H1 (cell line): ENCODE measurements around the gene NR3C2. TPM values are rescaled to one million over a fixed set of nuclear protein-coding genes. Genes with fewer than 3 reads are reported as not detected.

Source experiments
- BACH1 ChIP-seq: IDR thresholded peaks from 2 replicates; pipeline ENCODE4 v1.6.1; 2012; ENCODE audit warnings: low read length, improper control_type of control experiment
- KDM1A ChIP-seq: fragments of 200-600, 300-600 bp; sonication (generic); IDR thresholded peaks from 2 replicates; pipeline ENCODE4 v1.7.1; 2016; ENCODE audit warnings: mild to moderate bottlenecking, low read length, borderline replicate concordance
- polyA plus RNA-seq, 7 experiments: library from polyadenylated mRNA; depleted of rRNA in 3 of 7; stranded (reverse) in 5 of 7; unstranded in 2 of 7; fragments of >200 nt in 5 of 7; fragments of 200-250 nt in 2 of 7; gene quantifications; 1 replicate in 5 of 7; 2 replicates in 1 of 7; 4 replicates in 1 of 7; pipeline versions ENCODE4 v1.2.1 to v1.2.3, GENCODE V29; 2011 to 2013; ENCODE audit warnings: missing spikeins in 2 of 7, mixed read lengths in 2 of 7
- total RNA-seq: library from RNA; stranded (reverse); fragmentation: NEBNext Ultra II Directional; extraction: Animal tissue kit (Norgen Biotek cat#: 25700); gene quantifications from 2 replicates; pipeline ENCODE4 v1.2.1, GENCODE V29; 2021
- TF ChIP-seq, protein P1 (sequence below): IDR thresholded peaks from 2 replicates; pipeline ENCODE4 v1.6.1; 2011; ENCODE audit warnings: low read depth, mild to moderate bottlenecking, low read length; ENCODE audit not compliant: insufficient read depth
- TF ChIP-seq, protein P2 (sequence below): IDR thresholded peaks from 2 replicates; pipeline ENCODE4 v1.6.1; 2011; ENCODE audit warnings: low read length, improper control_type of control experiment

The NR3C2 gene
- total and polyA plus RNA-seq, 2 of the 8 experiments (the other 6 are each of a cell fraction or from before 2014, with no cell fraction given), result 0.80 to 3.9 TPM

DNA sequence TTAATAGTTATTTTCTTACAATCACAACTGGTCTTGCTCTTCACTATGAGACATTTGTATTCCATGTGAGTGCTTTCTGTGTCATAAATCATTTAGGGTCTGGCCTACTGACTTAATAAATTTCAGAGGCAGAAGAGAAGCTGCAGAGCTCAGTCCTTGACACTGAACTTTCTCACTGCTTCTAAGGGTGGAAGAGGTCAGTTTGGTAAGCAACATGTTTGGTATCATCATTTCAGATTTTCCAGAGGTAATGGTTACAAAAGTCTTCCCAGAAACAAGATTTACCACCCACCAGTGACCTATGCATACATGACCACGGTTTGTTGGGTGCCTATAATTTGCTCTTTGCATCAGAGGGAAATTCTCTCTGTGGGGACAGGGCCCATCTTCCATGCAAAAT lies 148.6 kb downstream of the NR3C2 start (continued):
- no peak for TF ChIP-seq KDM1A
- TF ChIP-seq, protein P1, sequence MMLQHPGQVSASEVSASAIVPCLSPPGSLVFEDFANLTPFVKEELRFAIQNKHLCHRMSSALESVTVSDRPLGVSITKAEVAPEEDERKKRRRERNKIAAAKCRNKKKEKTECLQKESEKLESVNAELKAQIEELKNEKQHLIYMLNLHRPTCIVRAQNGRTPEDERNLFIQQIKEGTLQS, result no peak
- TF ChIP-seq BACH1, result no peak
- TF ChIP-seq, protein P2, sequence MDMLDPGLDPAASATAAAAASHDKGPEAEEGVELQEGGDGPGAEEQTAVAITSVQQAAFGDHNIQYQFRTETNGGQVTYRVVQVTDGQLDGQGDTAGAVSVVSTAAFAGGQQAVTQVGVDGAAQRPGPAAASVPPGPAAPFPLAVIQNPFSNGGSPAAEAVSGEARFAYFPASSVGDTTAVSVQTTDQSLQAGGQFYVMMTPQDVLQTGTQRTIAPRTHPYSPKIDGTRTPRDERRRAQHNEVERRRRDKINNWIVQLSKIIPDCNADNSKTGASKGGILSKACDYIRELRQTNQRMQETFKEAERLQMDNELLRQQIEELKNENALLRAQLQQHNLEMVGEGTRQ, result no peak
